Activated CD4-positive, alpha-beta T cell treated with anti-CD3 and anti-CD28 coated beads, Interleukin-2, amount 10 ng/mL, durations not matched to agents 7 days and 5 days (primary cell): Measurements from ENCODE around the gene SCAF8. TPM values are rescaled to one million over a fixed set of nuclear protein-coding genes. Genes with fewer than 3 reads are reported as not detected.

Source experiments
- CTCF ChIA-PET: fragments of 350-600 bp; sonication (Branson Sonifier 250); formaldehyde crosslinking; loops from one replicate; lab custom pipeline; 2021; ENCODE audit warnings: antibody characterized with exemption; lab: Charles Lee
- POLR2A ChIA-PET: fragments of 350-600 bp; sonication (Branson Sonifier 250); formaldehyde crosslinking; loops from one replicate; lab custom pipeline; 2021; ENCODE audit warnings: antibody characterized with exemption; lab: Charles Lee
- DNase-seq: peaks from one replicate; pipeline ENCODE4 v3.0.0-alpha.2; 2020
- H3K27ac Mint-ChIP-seq: one replicate; pipeline ENCODE4 v1.8.0; 2021; ENCODE audit warnings: mild to moderate bottlenecking, moderate library complexity, mixed read lengths
- H3K27me3 Mint-ChIP-seq: one replicate; pipeline ENCODE4 v1.8.0; 2021; ENCODE audit warnings: mixed read lengths
- H3K36me3 Mint-ChIP-seq: one replicate; pipeline ENCODE4 v1.8.0; 2021; ENCODE audit warnings: low read depth, mixed read lengths
- H3K4me1 Mint-ChIP-seq: one replicate; pipeline ENCODE4 v1.8.0; 2021; ENCODE audit warnings: mixed read lengths
- H3K4me3 Mint-ChIP-seq: one replicate; pipeline ENCODE4 v1.8.0; 2021; ENCODE audit warnings: mild to moderate bottlenecking, moderate library complexity, mixed read lengths
- H3K9me3 Mint-ChIP-seq: one replicate; pipeline ENCODE4 v1.8.0; 2021; ENCODE audit warnings: mixed read lengths
- total RNA-seq, 2 experiments: library from RNA; stranded (reverse); gene quantifications; one replicate each; pipeline ENCODE4 v1.2.3, GENCODE V29; 2021

Gene SCAF8
- total RNA-seq, 2 experiments from 2014 or later = 44.3 to 53.3 TPM

DNA sequence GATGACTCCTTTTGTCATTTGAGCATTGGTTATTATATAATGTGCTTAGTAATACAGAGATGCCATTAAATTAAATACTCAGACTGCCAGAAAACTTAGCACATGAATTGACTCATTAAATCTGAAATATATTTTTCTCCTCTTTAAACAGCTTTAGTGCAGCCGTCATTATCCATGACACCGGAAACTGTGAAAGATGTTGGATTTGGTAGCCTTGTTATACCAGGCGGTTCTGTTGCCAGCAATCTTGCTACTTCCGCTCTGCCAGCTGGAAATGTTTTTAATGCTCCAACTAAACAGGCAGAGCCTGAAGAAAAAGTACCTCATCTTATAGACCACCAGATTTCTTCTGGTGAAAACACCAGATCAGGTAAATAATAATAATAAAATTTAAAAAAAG, 97.6 kb downstream of the SCAF8 start:
- CTCF ChIA-PET = no interaction called here
- Mint-ChIP-seq H3K4me1 (no peaks in the 10 kb centered on the region), H3K9me3 (no peaks in the 10 kb centered on the region), H3K27ac (no peak overlapping the region), H3K36me3 (peaks cover 43% of the 10 kb centered on the region), H3K27me3 (no peaks in the 10 kb centered on the region), H3K4me3 (no peak overlapping the region)
- POLR2A ChIA-PET = no interaction called here
- no peak for DNase-seq

DNA sequence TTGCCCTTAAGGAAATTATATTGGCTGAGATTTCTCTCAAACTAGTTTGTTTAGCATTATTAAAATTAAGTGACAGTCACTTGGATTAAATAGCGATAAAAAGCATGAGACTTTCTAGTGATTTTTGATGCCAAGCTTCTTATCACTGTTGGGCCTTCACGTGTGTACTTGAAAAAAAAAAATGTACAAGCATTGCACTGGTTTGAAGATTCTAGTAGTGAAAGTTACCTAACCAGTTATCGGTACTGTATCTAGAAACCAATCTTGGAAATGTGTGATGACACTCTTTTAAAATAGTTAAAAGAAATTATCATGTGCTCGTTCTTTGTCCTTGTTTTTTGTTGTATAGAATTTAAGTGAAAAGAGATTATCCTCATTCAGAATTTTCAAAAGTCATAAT, 102.1 kb downstream of the SCAF8 start:
- H3K4me3 Mint-ChIP-seq = no peak overlapping the region
- no peak overlapping the region for H3K27ac Mint-ChIP-seq
- H3K9me3 Mint-ChIP-seq = no peaks in the 10 kb centered on the region
- H3K27me3 Mint-ChIP-seq = no peaks in the 10 kb centered on the region
- DNase-seq = no peak
- H3K36me3 Mint-ChIP-seq = peaks cover 28% of the 10 kb centered on the region
- ChIA-PET CTCF (no interaction called here), POLR2A (no interaction called here)
- no peaks in the 10 kb centered on the region for H3K4me1 Mint-ChIP-seq

DNA sequence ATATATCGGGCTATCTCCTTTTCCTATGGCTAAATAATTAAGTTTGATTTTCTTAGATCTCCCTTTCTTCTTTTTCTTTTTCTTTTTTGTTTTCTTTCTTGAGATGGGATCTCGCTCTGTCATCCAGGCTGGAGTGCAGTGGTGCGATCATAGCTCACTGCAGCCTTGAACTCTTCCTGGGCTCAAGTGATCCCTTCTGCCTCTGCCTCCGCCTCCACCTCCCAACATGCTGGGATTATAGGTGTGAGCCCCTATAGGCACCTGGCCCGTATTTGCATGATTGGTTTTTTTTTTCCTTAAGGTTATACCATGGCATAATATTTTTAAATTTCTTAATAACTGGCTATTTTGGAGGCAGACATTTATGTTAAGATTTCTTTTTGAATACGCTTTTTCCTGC, 106.3 kb downstream of the SCAF8 start:
- ChIA-PET CTCF (interaction anchor here (1.0 kb wide), 1 partner anchor 34 kb away, joined by 3 read pairs; no protein-coding TSS in a partner anchor), POLR2A (interaction anchor here (0.5 kb wide), 1 partner anchor 155 kb away, joined by 3 read pairs; no protein-coding TSS in a partner anchor)
- no peak for DNase-seq
- Mint-ChIP-seq H3K27ac (no peak overlapping the region), H3K36me3 (peaks cover 15% of the 10 kb centered on the region), H3K27me3 (no peaks in the 10 kb centered on the region), H3K4me3 (no peak overlapping the region), H3K4me1 (no peaks in the 10 kb centered on the region), H3K9me3 (no peaks in the 10 kb centered on the region)

DNA sequence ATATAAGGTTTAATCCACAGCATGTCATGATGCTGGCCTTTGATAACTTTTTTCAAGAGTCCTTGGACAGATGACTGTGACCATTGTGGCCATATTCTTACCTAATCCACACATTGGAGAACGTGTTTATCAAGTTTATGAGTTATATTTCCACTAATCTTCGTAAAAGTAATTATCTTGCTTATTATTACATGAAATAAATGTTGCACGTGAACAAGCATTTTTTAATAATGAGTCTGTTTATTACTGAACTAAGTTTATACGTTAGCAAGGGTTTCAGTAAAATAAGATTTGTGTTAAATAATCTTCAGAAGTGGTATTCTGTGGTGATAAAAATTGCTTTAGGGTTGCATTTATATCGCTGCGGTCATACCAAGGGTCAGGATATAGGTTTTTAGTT, 107.1 kb downstream of the SCAF8 start:
- H3K36me3 Mint-ChIP-seq = peaks cover 16% of the 10 kb centered on the region
- CTCF ChIA-PET = no interaction called here
- H3K27me3 Mint-ChIP-seq = no peaks in the 10 kb centered on the region
- H3K9me3 Mint-ChIP-seq = no peaks in the 10 kb centered on the region
- H3K4me3 Mint-ChIP-seq = no peak overlapping the region
- no peak overlapping the region for H3K27ac Mint-ChIP-seq
- no peaks in the 10 kb centered on the region for H3K4me1 Mint-ChIP-seq
- POLR2A ChIA-PET = no interaction called here
- DNase-seq = no peak

GRCh38 chr6:154841109-154841508, 107.9 kb downstream of the SCAF8 start:
- no peak overlapping the region for H3K27ac Mint-ChIP-seq
- DNase-seq = no peak
- ChIA-PET POLR2A (no interaction called here), CTCF (no interaction called here)
- no peaks in the 10 kb centered on the region for H3K4me1 Mint-ChIP-seq
- H3K27me3 Mint-ChIP-seq = no peaks in the 10 kb centered on the region
- no peak overlapping the region for H3K4me3 Mint-ChIP-seq
- no peaks in the 10 kb centered on the region for H3K9me3 Mint-ChIP-seq
- peaks cover 20% of the 10 kb centered on the region for H3K36me3 Mint-ChIP-seq

GRCh38 chr6:154842833-154843232, 109.6 kb downstream of the SCAF8 start:
- POLR2A ChIA-PET = no interaction called here
- no peak for DNase-seq
- Mint-ChIP-seq H3K9me3 (no peaks in the 10 kb centered on the region), H3K27me3 (no peaks in the 10 kb centered on the region), H3K36me3 (peaks cover 22% of the 10 kb centered on the region), H3K27ac (no peak overlapping the region), H3K4me3 (no peak overlapping the region), H3K4me1 (no peaks in the 10 kb centered on the region)
- CTCF ChIA-PET = no interaction called here

DNA sequence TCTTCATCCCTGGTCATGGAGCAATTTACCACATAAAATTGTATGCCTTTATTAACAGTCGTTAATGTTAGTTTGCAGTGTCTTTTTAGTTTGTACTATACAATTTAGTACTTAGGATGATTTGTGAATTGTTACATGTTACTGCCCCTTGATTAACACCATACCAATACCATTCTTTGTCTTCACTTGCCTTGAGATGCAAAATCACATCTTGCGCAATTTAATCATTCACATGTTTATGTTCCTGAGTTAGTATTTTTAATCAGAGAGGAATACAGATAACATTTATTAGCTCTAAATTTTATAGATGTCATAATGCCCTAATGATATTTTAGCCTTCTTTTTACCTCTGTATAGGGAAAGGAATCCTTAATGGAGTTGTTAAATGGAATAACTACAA, 114.1 kb downstream of the SCAF8 start:
- H3K4me3 Mint-ChIP-seq = no peak overlapping the region
- ChIA-PET CTCF (no interaction called here), POLR2A (no interaction called here)
- H3K4me1 Mint-ChIP-seq = no peaks in the 10 kb centered on the region
- H3K27me3 Mint-ChIP-seq = no peaks in the 10 kb centered on the region
- H3K27ac Mint-ChIP-seq = no peak overlapping the region
- H3K9me3 Mint-ChIP-seq = no peaks in the 10 kb centered on the region
- peaks cover 29% of the 10 kb centered on the region for H3K36me3 Mint-ChIP-seq
- DNase-seq = no peak

DNA sequence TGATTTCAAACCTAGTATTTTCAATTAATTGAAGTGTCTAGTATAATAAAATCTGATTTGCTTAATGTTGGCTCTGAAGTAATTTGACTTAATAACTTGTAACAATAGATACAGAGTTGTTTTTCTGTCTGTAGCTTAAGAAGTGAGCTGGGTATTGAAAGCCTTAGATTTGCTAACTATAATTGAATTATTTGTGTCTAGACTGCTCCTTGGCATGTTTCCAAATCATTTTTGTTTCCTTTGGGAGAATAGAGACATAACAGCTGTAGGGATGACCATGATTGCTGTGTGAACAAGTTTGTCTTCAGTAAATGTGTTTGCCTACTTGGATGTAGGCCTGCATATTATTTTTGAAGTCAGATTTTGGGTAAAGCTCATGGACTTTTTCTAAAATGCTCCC, 115.4 kb downstream of the SCAF8 start:
- Mint-ChIP-seq H3K4me3 (no peak overlapping the region), H3K27me3 (no peaks in the 10 kb centered on the region), H3K9me3 (no peaks in the 10 kb centered on the region), H3K27ac (no peak overlapping the region), H3K36me3 (peaks cover 30% of the 10 kb centered on the region), H3K4me1 (no peaks in the 10 kb centered on the region)
- ChIA-PET POLR2A (no interaction called here), CTCF (interaction anchor here (0.6 to 1.1 kb wide), 3 partner anchors 9 to 38 kb away, joined by 3 to 4 read pairs (median 3); no protein-coding TSS in a partner anchor)
- DNase-seq = no peak

DNA sequence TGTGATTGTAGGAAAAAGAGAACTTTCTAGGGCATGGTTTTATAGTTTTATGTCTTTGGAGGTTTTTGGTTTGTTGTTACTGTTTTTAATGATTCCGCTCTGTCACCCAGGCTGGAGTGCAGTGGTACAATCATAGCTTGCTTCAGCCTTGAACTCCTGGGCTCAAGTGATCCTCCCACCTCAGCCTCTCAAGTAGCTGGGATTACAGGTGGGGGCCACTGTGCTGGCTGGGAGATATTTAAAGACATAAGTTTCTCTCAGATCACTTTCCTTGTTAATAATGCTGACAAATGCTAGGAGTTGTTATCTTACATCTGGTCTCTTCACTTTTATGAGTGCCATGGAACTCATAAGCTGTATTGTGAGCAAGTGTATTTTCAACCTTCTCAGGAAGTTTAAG, 116.3 kb downstream of the SCAF8 start:
- H3K27ac Mint-ChIP-seq = no peak overlapping the region
- H3K4me3 Mint-ChIP-seq = no peak overlapping the region
- peaks cover 30% of the 10 kb centered on the region for H3K36me3 Mint-ChIP-seq
- ChIA-PET CTCF (no interaction called here), POLR2A (no interaction called here)
- H3K27me3 Mint-ChIP-seq = no peaks in the 10 kb centered on the region
- no peak for DNase-seq
- no peaks in the 10 kb centered on the region for H3K9me3 Mint-ChIP-seq
- H3K4me1 Mint-ChIP-seq = no peaks in the 10 kb centered on the region

- ChIA-PET POLR2A (no interaction called here), CTCF (interaction anchor here (1.0 kb wide), 1 partner anchor 9 kb away, joined by 3 read pairs; no protein-coding TSS in a partner anchor)
- no peak overlapping the region for H3K27ac Mint-ChIP-seq
- no peaks in the 10 kb centered on the region for H3K27me3 Mint-ChIP-seq
- peaks cover 25% of the 10 kb centered on the region for H3K36me3 Mint-ChIP-seq
- no peak for DNase-seq
- H3K9me3 Mint-ChIP-seq = peaks cover 2% of the 10 kb centered on the region
- no peaks in the 10 kb centered on the region for H3K4me1 Mint-ChIP-seq
- no peak overlapping the region for H3K4me3 Mint-ChIP-seq
Observed at GRCh38 chr6:154852687-154853086, 119.5 kb downstream of the SCAF8 start.

GRCh38 chr6:154857529-154857928, 124.3 kb downstream of the SCAF8 start:
- H3K27me3 Mint-ChIP-seq = no peaks in the 10 kb centered on the region
- ChIA-PET POLR2A (no interaction called here), CTCF (interaction anchor here (1.2 kb wide), 1 partner anchor 9 kb away, joined by 3 read pairs; no protein-coding TSS in a partner anchor)
- H3K4me3 Mint-ChIP-seq = no peak overlapping the region
- H3K27ac Mint-ChIP-seq = no peak overlapping the region
- H3K4me1 Mint-ChIP-seq = no peaks in the 10 kb centered on the region
- peaks cover 5% of the 10 kb centered on the region for H3K36me3 Mint-ChIP-seq
- peaks cover 2% of the 10 kb centered on the region for H3K9me3 Mint-ChIP-seq
- DNase-seq = no peak

GRCh38 chr6:154861825-154862224, 128.6 kb downstream of the SCAF8 start:
- peaks cover 8% of the 10 kb centered on the region for H3K4me1 Mint-ChIP-seq
- no peaks in the 10 kb centered on the region for H3K27me3 Mint-ChIP-seq
- H3K4me3 Mint-ChIP-seq = no peak overlapping the region
- H3K9me3 Mint-ChIP-seq = no peaks in the 10 kb centered on the region
- CTCF ChIA-PET = no interaction called here
- no peak for DNase-seq
- POLR2A ChIA-PET = no interaction called here
- H3K27ac Mint-ChIP-seq = no peak overlapping the region
- H3K36me3 Mint-ChIP-seq = no peaks in the 10 kb centered on the region

- CTCF ChIA-PET = no interaction called here
Observed at GRCh38 chr6:154862536-154862935, 129.3 kb downstream of the SCAF8 start.

GRCh38 chr6:154864066-154864430, 130.8 kb downstream of the SCAF8 start:
- H3K4me3 Mint-ChIP-seq = no peak overlapping the region
- H3K36me3 Mint-ChIP-seq = no peaks in the 10 kb centered on the region
- H3K4me1 Mint-ChIP-seq = peaks cover 8% of the 10 kb centered on the region
- no peak for DNase-seq
- ChIA-PET POLR2A (no interaction called here), CTCF (interaction anchor here (0.6 to 2.9 kb wide), 3 partner anchors 13 to 455 kb away, joined by 3 to 6 read pairs (median 4); no protein-coding TSS in a partner anchor)
- no peak overlapping the region for H3K27ac Mint-ChIP-seq
- no peaks in the 10 kb centered on the region for H3K27me3 Mint-ChIP-seq
- no peaks in the 10 kb centered on the region for H3K9me3 Mint-ChIP-seq

More at GRCh38 chr6:154862536-154862935, 129.3 kb downstream of the SCAF8 start:
- H3K27me3 Mint-ChIP-seq = no peaks in the 10 kb centered on the region
- POLR2A ChIA-PET = no interaction called here
- no peak for DNase-seq
- no peak overlapping the region for H3K4me3 Mint-ChIP-seq
- H3K36me3 Mint-ChIP-seq = no peaks in the 10 kb centered on the region
- no peak overlapping the region for H3K27ac Mint-ChIP-seq
- H3K9me3 Mint-ChIP-seq = no peaks in the 10 kb centered on the region
- H3K4me1 Mint-ChIP-seq = peaks cover 8% of the 10 kb centered on the region
